HG03060 (cell line): ENCODE data around the gene CLDN9.

Experiments
- ATAC-seq: cut with Tn5 transposase; IDR thresholded peaks from one replicate; pipeline ENCODE4 v1.9.1; 2021; ENCODE audit warnings: low read depth, moderate number of reproducible peaks; ENCODE audit not compliant: unreplicated experiment

The CLDN9 gene

GRCh38 chr16:3012828-3013420 lies at the start of gene CLDN9:
CLDN9 (plus strand) TSS chr16:3012923; CDS start chr16:3013363, 440 bp downstream.
- no peak for ATAC-seq

- no peak for ATAC-seq
Measured at GRCh38 chr16:2963074-2963722, 49.5 kb upstream of the CLDN9 start.

- no peak for ATAC-seq
Measured at GRCh38 chr16:2963723-2964474, 48.8 kb upstream of the CLDN9 start, which contains the start of gene KREMEN2. KREMEN2 (plus strand) TSS chr16:2964275; CDS start chr16:2964521, 246 bp downstream.

GRCh38 chr16:2964475-2965336 lies 48.0 kb upstream of the CLDN9 start:
- no peak for ATAC-seq

GRCh38 chr16:2966043-2966807 lies 46.5 kb upstream of the CLDN9 start:
- no peak for ATAC-seq

- ATAC-seq: no peak
Measured at GRCh38 chr16:2966808-2967191, 45.9 kb upstream of the CLDN9 start.

- no peak for ATAC-seq
Measured at GRCh38 chr16:2967211-2967631, 45.5 kb upstream of the CLDN9 start.

GRCh38 chr16:2967721-2968161 lies 45.0 kb upstream of the CLDN9 start:
- no peak for ATAC-seq

- ATAC-seq: no peak
Measured at GRCh38 chr16:2968368-2968737, 44.4 kb upstream of the CLDN9 start.

GRCh38 chr16:2968738-2969544 lies 43.8 kb upstream of the CLDN9 start, which contains the start of gene PAQR4:
PAQR4 (plus strand) TSS chr16:2969348; CDS start chr16:2969675, 327 bp downstream.
- no peak for ATAC-seq

- ATAC-seq: no peak
Measured at GRCh38 chr16:2969545-2970521, 42.9 kb upstream of the CLDN9 start.

GRCh38 chr16:2970563-2970962 lies 42.2 kb upstream of the CLDN9 start:
- ATAC-seq: no peak

- ATAC-seq: no peak
Measured at GRCh38 chr16:2971134-2971984, 41.4 kb upstream of the CLDN9 start.

GRCh38 chr16:2971985-2972784 lies 40.5 kb upstream of the CLDN9 start:
- no peak for ATAC-seq

- no peak for ATAC-seq
Measured at GRCh38 chr16:2973093-2973492, 39.6 kb upstream of the CLDN9 start.
